HepG2 (cell line): ENCODE data around the gene ARHGAP26. TPM values are rescaled to one million over a fixed set of nuclear protein-coding genes. Genes with fewer than 3 reads are reported as not detected.

Source experiments
- ATAC-seq: fragments of 200-7000 bp; cut with Tn5 transposase; 3 replicates; pipeline ENCODE4 v1.9.1; 2020; ENCODE audit warnings: mild to moderate bottlenecking, moderate library complexity
- BruUV-seq: library from RNA; stranded (reverse); fragments of 400-500 nt; replicated peaks from 2 replicates; lab custom pipeline; 2021; lab: Mats Ljungman, UMichigan
- CTCF ChIA-PET: fragments of 300-600 bp; formaldehyde crosslinking; extraction: SDS; loops from one replicate; lab custom pipeline; 2021; ENCODE audit warnings: low total read pairs, inconsistent platforms, low intra/inter-chr PET ratio; lab: Yijun Ruan, JAX
- POLR2A ChIA-PET: fragments of 350-600 bp; sonication (Branson Sonifier 250); formaldehyde crosslinking; loops from one replicate; lab custom pipeline; 2020; ENCODE audit warnings: antibody characterized with exemption, inconsistent platforms; lab: Yijun Ruan, JAX
- DNase-seq: peaks from one replicate; pipeline ENCODE4 v3.0.0-alpha.2; 2015; ENCODE audit warnings: low spot score
- FAIRE-seq: peaks from 3 replicates; lab custom pipeline; 2011; peaks lifted over from hg19 to GRCh38; lab: Jason Lieb, UNC
- H2AFZ ChIP-seq: one replicate; pipeline ENCODE4 v1.6.1; 2011; ENCODE audit warnings: low read length, inconsistent platforms
- H3K27ac ChIP-seq: fragments of 300-600 bp; 3 replicates; pipeline ENCODE4 v1.8.0; 2011; ENCODE audit warnings: mixed run types, mild to moderate bottlenecking, mixed read lengths, low read length, inconsistent platforms; ENCODE audit not compliant: insufficient read depth; ENCODE audit errors: extremely low read length
- H3K27me3 ChIP-seq, 2 experiments: fragments of 200-600 bp in 1 of 2; 2 replicates in 1 of 2; 3 replicates in 1 of 2; pipeline versions ENCODE4 v1.6.0 to v1.8.0; 2011; ENCODE audit warnings: low read length in 2 of 2, mild to moderate bottlenecking in 2 of 2, moderate library complexity in 2 of 2, inconsistent platforms in 1 of 2; ENCODE audit not compliant: insufficient read depth in 2 of 2, control insufficient read depth in 1 of 2
- H3K36me3 ChIP-seq, 2 experiments: fragments of 200-600 bp in 1 of 2; replicated peaks in 1 of 2; 2 replicates in 1 of 2; 3 replicates in 1 of 2; pipeline versions ENCODE4 v1.5.1 to v1.8.0; 2011; ENCODE audit warnings: low read length in 2 of 2, inconsistent platforms in 1 of 2; ENCODE audit not compliant: insufficient read depth in 2 of 2, control insufficient read depth in 1 of 2
- H3K4me1 ChIP-seq: 2 replicates; pipeline ENCODE4 v1.5.1; 2012; ENCODE audit warnings: low read length, inconsistent platforms; ENCODE audit not compliant: insufficient read depth
- H3K4me2 ChIP-seq: 2 replicates; pipeline ENCODE4 v1.6.0; 2011; ENCODE audit warnings: low read depth, low read length, inconsistent platforms
- H3K4me3 ChIP-seq, 3 experiments: fragments of 200-600 bp in 1 of 3; sonication (generic), shearing (Covaris generic) in 1 of 3; replicated peaks in 1 of 3; 2 replicates each; pipeline ENCODE4 v1.5.1; 2011 to 2016; ENCODE audit warnings: low read length in 3 of 3, inconsistent platforms in 2 of 3, low read depth in 2 of 3, mild to moderate bottlenecking in 2 of 3, control low read depth in 1 of 3, mixed read lengths in 1 of 3; ENCODE audit not compliant: insufficient read depth in 1 of 3
- H3K79me2 ChIP-seq: one replicate; pipeline ENCODE4 v1.6.1; 2011; ENCODE audit warnings: low read length, inconsistent platforms; ENCODE audit not compliant: insufficient read depth
- H3K9ac ChIP-seq: 2 replicates; pipeline ENCODE4 v1.6.0; 2011; ENCODE audit warnings: mild to moderate bottlenecking, low read depth, low read length, inconsistent platforms; ENCODE audit not compliant: insufficient read depth
- H3K9me3 ChIP-seq: 2 replicates; pipeline ENCODE4 v1.5.1; 2012; ENCODE audit warnings: mild to moderate bottlenecking, low read length
- H4K20me1 ChIP-seq: 2 replicates; pipeline ENCODE4 v1.6.0; 2011; ENCODE audit warnings: inconsistent platforms, mild to moderate bottlenecking, low read length, moderate library complexity; ENCODE audit not compliant: insufficient read depth
- BCL6 ChIP-seq: IDR thresholded peaks from 2 replicates; pipeline ENCODE4 v1.6.1; 2016; ENCODE audit warnings: missing genetic modification reagents, missing compliant biosample characterization
- CENPX ChIP-seq: sonication (generic); formaldehyde crosslinking; IDR thresholded peaks from 2 replicates; pipeline ENCODE4 v1.9.0; 2021; ENCODE audit warnings: mild to moderate bottlenecking, missing genetic modification reagents, moderate library complexity
- PLRG1 ChIP-seq: fragments of 450-650 bp; conservative IDR thresholded peaks from 2 replicates; pipeline ENCODE4 v1.6.1; 2016
- WGBS: methylation state at CpG from one replicate; pipeline ENCODE4 v1.1.6; 2017; ENCODE audit warnings: low lambda C conversion rate; 5-methylcytosine and 5-hydroxymethylcytosine counted together
- in situ Hi-C: cut with HindIII; loops from 2 replicates; pipeline ENCODE4 v1.10.0; 2017; ENCODE audit warnings: low pct_unique_long_range_greater_than_20kb; ENCODE audit not compliant: extremely low pct_ligation_motif_present
- intact Hi-C: fragments of 100-400 bp; cut with micrococcal nuclease; formaldehyde crosslinking; loops from one replicate; pipeline ENCODE4 v1.10.0; 2022; ENCODE audit not compliant: unreplicated experiment
- polyA plus RNA-seq, 8 experiments: library from polyadenylated mRNA; depleted of rRNA in 3 of 8; stranded (reverse) in 7 of 8; unstranded in 1 of 8; fragments of >200 nt; fragmentation: Illumina TruSeq in 4 of 8; extraction: Trizol in 4 of 8; gene quantifications; 2 replicates each; pipeline versions ENCODE4 v1.2.1 to v1.2.3, GENCODE V29; 2011 to 2016; ENCODE audit warnings: low read depth in 4 of 8, missing spikeins in 1 of 8, mixed read lengths in 1 of 8; ENCODE audit not compliant: insufficient read depth in 1 of 8
- total RNA-seq, 5 experiments: library from RNA; depleted of rRNA; stranded (reverse); fragments of >200 nt; fragmentation: Illumina TruSeq; extraction: Trizol; gene quantifications; 2 replicates each; pipeline ENCODE4 v1.2.3, GENCODE V29; 2016; ENCODE audit warnings: low read depth in 1 of 5
- TF ChIP-seq, protein P1 (sequence below): sonication (generic); formaldehyde crosslinking; IDR thresholded peaks from 2 replicates; pipeline ENCODE4 v1.8.1; 2022; ENCODE audit warnings: low read depth, mild to moderate bottlenecking, missing genetic modification reagents
- TF ChIP-seq, protein P2 (sequence below): sonication (generic); formaldehyde crosslinking; IDR thresholded peaks from 2 replicates; pipeline ENCODE4 v1.4.0; 2020; ENCODE audit warnings: missing genetic modification reagents, borderline replicate concordance

ARHGAP26 gene
- total and polyA plus RNA-seq, 2 of the 13 experiments (the other 11 are each of a cell fraction or from before 2014, with no cell fraction given) = 9.6 to 18.2 TPM

DNA sequence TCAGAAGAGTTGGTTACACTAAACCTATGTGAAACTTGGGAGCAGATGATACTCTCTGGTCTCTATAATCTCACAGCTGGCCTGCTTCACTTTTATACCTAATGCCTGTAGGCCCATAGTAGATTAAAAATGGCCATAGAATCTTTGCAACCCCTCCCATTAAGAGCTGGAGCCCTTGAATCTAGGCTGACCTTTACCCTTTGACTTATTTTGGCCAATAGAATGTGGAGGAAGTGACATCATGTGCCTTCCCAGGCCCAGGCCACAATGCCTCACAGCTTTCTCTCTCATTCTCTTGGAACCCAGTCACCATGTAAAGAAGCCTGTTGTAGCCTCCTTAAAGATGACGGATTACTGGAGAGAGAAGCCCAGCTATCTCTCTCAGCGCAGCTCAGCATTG lies 382.3 kb downstream of the ARHGAP26 start:
- no peak overlapping the region for H3K4me2 ChIP-seq
- FAIRE-seq (no peak), ATAC-seq (no peak), DNase-seq (no peak)
- ChIA-PET CTCF (no interaction called here), POLR2A (no interaction called here)
- H3K27me3 ChIP-seq = no peaks in the 10 kb centered on the region
- peaks cover 6 to 16% of the 10 kb centered on the region in 2 experiments; a peak in 4 of 5 replicates for H3K36me3 ChIP-seq
- intact Hi-C loops (no loop called here), in situ Hi-C loops (no loop called here)
- WGBS = 94% methylated on average over 2 of the region's 2 CpGs
- TF ChIP-seq PLRG1 (no peak), CENPX (no peak), BCL6 (no peak)
- TF ChIP-seq, protein P1, sequence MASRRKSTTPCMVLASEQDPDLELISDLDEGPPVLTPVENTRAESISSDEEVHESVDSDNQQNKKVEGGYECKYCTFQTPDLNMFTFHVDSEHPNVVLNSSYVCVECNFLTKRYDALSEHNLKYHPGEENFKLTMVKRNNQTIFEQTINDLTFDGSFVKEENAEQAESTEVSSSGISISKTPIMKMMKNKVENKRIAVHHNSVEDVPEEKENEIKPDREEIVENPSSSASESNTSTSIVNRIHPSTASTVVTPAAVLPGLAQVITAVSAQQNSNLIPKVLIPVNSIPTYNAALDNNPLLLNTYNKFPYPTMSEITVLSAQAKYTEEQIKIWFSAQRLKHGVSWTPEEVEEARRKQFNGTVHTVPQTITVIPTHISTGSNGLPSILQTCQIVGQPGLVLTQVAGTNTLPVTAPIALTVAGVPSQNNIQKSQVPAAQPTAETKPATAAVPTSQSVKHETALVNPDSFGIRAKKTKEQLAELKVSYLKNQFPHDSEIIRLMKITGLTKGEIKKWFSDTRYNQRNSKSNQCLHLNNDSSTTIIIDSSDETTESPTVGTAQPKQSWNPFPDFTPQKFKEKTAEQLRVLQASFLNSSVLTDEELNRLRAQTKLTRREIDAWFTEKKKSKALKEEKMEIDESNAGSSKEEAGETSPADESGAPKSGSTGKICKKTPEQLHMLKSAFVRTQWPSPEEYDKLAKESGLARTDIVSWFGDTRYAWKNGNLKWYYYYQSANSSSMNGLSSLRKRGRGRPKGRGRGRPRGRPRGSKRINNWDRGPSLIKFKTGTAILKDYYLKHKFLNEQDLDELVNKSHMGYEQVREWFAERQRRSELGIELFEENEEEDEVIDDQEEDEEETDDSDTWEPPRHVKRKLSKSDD = no peak
- TF ChIP-seq, protein P2, sequence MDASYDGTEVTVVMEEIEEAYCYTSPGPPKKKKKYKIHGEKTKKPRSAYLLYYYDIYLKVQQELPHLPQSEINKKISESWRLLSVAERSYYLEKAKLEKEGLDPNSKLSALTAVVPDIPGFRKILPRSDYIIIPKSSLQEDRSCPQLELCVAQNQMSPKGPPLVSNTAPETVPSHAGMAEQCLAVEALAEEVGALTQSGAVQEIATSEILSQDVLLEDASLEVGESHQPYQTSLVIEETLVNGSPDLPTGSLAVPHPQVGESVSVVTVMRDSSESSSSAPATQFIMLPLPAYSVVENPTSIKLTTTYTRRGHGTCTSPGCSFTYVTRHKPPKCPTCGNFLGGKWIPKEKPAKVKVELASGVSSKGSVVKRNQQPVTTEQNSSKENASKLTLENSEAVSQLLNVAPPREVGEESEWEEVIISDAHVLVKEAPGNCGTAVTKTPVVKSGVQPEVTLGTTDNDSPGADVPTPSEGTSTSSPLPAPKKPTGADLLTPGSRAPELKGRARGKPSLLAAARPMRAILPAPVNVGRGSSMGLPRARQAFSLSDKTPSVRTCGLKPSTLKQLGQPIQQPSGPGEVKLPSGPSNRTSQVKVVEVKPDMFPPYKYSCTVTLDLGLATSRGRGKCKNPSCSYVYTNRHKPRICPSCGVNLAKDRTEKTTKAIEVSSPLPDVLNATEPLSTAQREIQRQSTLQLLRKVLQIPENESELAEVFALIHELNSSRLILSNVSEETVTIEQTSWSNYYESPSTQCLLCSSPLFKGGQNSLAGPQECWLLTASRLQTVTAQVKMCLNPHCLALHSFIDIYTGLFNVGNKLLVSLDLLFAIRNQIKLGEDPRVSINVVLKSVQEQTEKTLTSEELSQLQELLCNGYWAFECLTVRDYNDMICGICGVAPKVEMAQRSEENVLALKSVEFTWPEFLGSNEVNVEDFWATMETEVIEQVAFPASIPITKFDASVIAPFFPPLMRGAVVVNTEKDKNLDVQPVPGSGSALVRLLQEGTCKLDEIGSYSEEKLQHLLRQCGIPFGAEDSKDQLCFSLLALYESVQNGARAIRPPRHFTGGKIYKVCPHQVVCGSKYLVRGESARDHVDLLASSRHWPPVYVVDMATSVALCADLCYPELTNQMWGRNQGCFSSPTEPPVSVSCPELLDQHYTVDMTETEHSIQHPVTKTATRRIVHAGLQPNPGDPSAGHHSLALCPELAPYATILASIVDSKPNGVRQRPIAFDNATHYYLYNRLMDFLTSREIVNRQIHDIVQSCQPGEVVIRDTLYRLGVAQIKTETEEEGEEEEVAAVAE (CRISPR knock-in tag) = no peak
- H3K9ac ChIP-seq = no peak overlapping the region
- no peaks in the 10 kb centered on the region for H3K4me1 ChIP-seq
- H2AFZ ChIP-seq = no peak overlapping the region
- no peaks in the 10 kb centered on the region for H3K9me3 ChIP-seq
- H4K20me1 ChIP-seq = no peaks in the 10 kb centered on the region
- no peak overlapping the region for H3K27ac ChIP-seq
- BruUV-seq = no TSS peak
- no peak overlapping the region for H3K4me3 ChIP-seq
- H3K79me2 ChIP-seq = no peaks in the 10 kb centered on the region
